ENCODE results near the gene ESCO1.

- TF ChIP-seq, protein P1, sequence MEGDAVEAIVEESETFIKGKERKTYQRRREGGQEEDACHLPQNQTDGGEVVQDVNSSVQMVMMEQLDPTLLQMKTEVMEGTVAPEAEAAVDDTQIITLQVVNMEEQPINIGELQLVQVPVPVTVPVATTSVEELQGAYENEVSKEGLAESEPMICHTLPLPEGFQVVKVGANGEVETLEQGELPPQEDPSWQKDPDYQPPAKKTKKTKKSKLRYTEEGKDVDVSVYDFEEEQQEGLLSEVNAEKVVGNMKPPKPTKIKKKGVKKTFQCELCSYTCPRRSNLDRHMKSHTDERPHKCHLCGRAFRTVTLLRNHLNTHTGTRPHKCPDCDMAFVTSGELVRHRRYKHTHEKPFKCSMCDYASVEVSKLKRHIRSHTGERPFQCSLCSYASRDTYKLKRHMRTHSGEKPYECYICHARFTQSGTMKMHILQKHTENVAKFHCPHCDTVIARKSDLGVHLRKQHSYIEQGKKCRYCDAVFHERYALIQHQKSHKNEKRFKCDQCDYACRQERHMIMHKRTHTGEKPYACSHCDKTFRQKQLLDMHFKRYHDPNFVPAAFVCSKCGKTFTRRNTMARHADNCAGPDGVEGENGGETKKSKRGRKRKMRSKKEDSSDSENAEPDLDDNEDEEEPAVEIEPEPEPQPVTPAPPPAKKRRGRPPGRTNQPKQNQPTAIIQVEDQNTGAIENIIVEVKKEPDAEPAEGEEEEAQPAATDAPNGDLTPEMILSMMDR (conservative IDR thresholded peaks at IDR 0.05; ENCODE audit: low read depth in 2 of 2) = no peak
- TF ChIP-seq POLR2AphosphoS5 (IDR thresholded peaks at IDR 0.05; ENCODE audit: low read depth) (no peak), EZH2 (IDR thresholded peaks at IDR 0.05; ENCODE audit: low read depth, unreplicated experiment) (no peak), REST (IDR thresholded peaks at IDR 0.05; ENCODE audit: unreplicated experiment) (no peak), CREB1 (CRISPR knock-in tag; IDR thresholded peaks at IDR 0.05; ENCODE audit: low read depth) (no peak), EZH2phosphoT487 (IDR thresholded peaks at IDR 0.05; ENCODE audit: unreplicated experiment) (no peak), JUNB (IDR thresholded peaks at IDR 0.05; ENCODE audit: unreplicated experiment) (no peak), ETS1 (IDR thresholded peaks at IDR 0.05) (no peak)
Measured at GRCh38 chr18:21605213-21605612, 4.7 kb upstream of the ESCO1 start.

Data from GM23338 (cell line).